CD14-positive monocyte (primary cell): ENCODE measurements around the gene CXCL12. TPM values are rescaled to one million over a fixed set of nuclear protein-coding genes. Genes with fewer than 3 reads are reported as not detected.

Source experiments
- DNase-seq, 3 donors: peaks; one replicate each; pipeline ENCODE4 v3.0.0-alpha.2; 2011 to 2022
- H2AFZ ChIP-seq: 2 replicates; pipeline ENCODE4 v1.6.0; 2012; ENCODE audit warnings: mild to moderate bottlenecking, low read depth, low read length, inconsistent platforms; ENCODE audit not compliant: insufficient read depth, poor library complexity, severe bottlenecking
- H3K27ac ChIP-seq, 2 donors: 1 replicate in 1 of 2; 2 replicates in 1 of 2; pipeline ENCODE4 v1.5.1; 2012 to 2013; ENCODE audit warnings: low read length in 2 of 2, control low read depth in 1 of 2, inconsistent platforms in 1 of 2, low read depth in 1 of 2, mild to moderate bottlenecking in 1 of 2
- H3K27me3 ChIP-seq, 2 donors: one replicate each; pipeline versions ENCODE4 v1.6.0 to v1.6.1; 2011 to 2013; ENCODE audit warnings: low read length in 2 of 2; ENCODE audit not compliant: control insufficient read depth in 2 of 2, insufficient read depth in 2 of 2
- H3K36me3 ChIP-seq, 2 donors: replicated peaks in 1 of 2; 1 replicate in 1 of 2; 2 replicates in 1 of 2; pipeline versions ENCODE4 v1.5.1 to v1.6.1; 2012 to 2013; ENCODE audit warnings: low read length in 2 of 2, control low read depth in 1 of 2, inconsistent platforms in 1 of 2, mild to moderate bottlenecking in 1 of 2; ENCODE audit not compliant: insufficient read depth in 2 of 2, control insufficient read depth in 1 of 2
- H3K4me1 ChIP-seq, 2 donors: 1 replicate in 1 of 2; 2 replicates in 1 of 2; pipeline versions ENCODE4 v1.5.1 to v1.6.1; 2012 to 2013; ENCODE audit warnings: low read length in 2 of 2, control low read depth in 1 of 2, inconsistent platforms in 1 of 2, mild to moderate bottlenecking in 1 of 2, moderate library complexity in 1 of 2; ENCODE audit not compliant: insufficient read depth in 2 of 2, control insufficient read depth in 1 of 2
- H3K4me2 ChIP-seq: replicated peaks from 2 replicates; pipeline ENCODE3; 2012; ENCODE audit warnings: low read length, moderate library complexity, mild to moderate bottlenecking; ENCODE audit not compliant: poor library complexity, severe bottlenecking; ENCODE audit errors: extremely low read depth
- H3K4me3 ChIP-seq, 3 experiments: fragments of 200-600 bp in 1 of 3; sonication (generic) in 1 of 3; replicated peaks in 1 of 3; 1 replicate in 2 of 3; 2 replicates in 1 of 3; pipeline ENCODE4 v1.5.1; 2011 to 2013; ENCODE audit warnings: low read length in 3 of 3, mild to moderate bottlenecking in 3 of 3, control low read depth in 2 of 3, low read depth in 2 of 3, inconsistent platforms in 1 of 3, moderate library complexity in 1 of 3
- H3K79me2 ChIP-seq: 2 replicates; pipeline ENCODE4 v1.6.0; 2012; ENCODE audit warnings: mild to moderate bottlenecking, control low read depth, inconsistent platforms, low read length, moderate library complexity; ENCODE audit not compliant: insufficient read depth
- H3K9ac ChIP-seq: 2 replicates; pipeline ENCODE4 v1.6.0; 2017; ENCODE audit warnings: low read length, mild to moderate bottlenecking; ENCODE audit not compliant: insufficient read depth, poor library complexity, severe bottlenecking
- H3K9me3 ChIP-seq, 2 donors: replicated peaks in 1 of 2; 1 replicate in 1 of 2; 2 replicates in 1 of 2; pipeline versions ENCODE4 v1.5.1 to v1.6.1; 2012 to 2013; ENCODE audit warnings: low read length in 2 of 2, control low read depth in 1 of 2; ENCODE audit not compliant: control insufficient read depth in 1 of 2, insufficient read depth in 1 of 2
- H4K20me1 ChIP-seq: 2 replicates; pipeline ENCODE4 v1.6.0; 2012; ENCODE audit warnings: mild to moderate bottlenecking, low read length, control low read depth, moderate library complexity; ENCODE audit not compliant: insufficient read depth
- H3K27ac Mint-ChIP-seq, 7 donors: one replicate each; pipeline ENCODE4 v1.8.0; 2020; ENCODE audit warnings: mild to moderate bottlenecking in 7 of 7, mixed read lengths in 7 of 7, moderate library complexity in 6 of 7, inconsistent platforms in 2 of 7
- H3K27me3 Mint-ChIP-seq, 3 donors: one replicate each; pipeline ENCODE4 v1.8.0; 2021 to 2022; ENCODE audit warnings: low read depth in 3 of 3, mild to moderate bottlenecking in 3 of 3, mixed read lengths in 3 of 3, moderate library complexity in 3 of 3, inconsistent platforms in 1 of 3
- H3K36me3 Mint-ChIP-seq, 2 donors: one replicate each; pipeline ENCODE4 v1.8.0; 2020; ENCODE audit warnings: mixed read lengths in 2 of 2, inconsistent platforms in 1 of 2, mild to moderate bottlenecking in 1 of 2
- H3K4me1 Mint-ChIP-seq: one replicate; pipeline ENCODE4 v1.8.0; 2020; ENCODE audit warnings: mild to moderate bottlenecking, mixed read lengths
- H3K4me3 Mint-ChIP-seq, 2 donors: one replicate each; pipeline ENCODE4 v1.8.0; 2020; ENCODE audit warnings: mild to moderate bottlenecking in 2 of 2, mixed read lengths in 2 of 2, moderate library complexity in 1 of 2
- H3K9me3 Mint-ChIP-seq, 7 donors: one replicate each; pipeline ENCODE4 v1.8.0; 2020 to 2022; ENCODE audit warnings: mixed read lengths in 7 of 7, mild to moderate bottlenecking in 6 of 7, moderate library complexity in 6 of 7, inconsistent platforms in 2 of 7
- CTCF ChIP-seq: fragments of 200-600 bp; IDR thresholded peaks from one replicate; pipeline ENCODE4 v1.8.0; 2022; ENCODE audit warnings: antibody characterized with exemption, mild to moderate bottlenecking
- WGBS: methylation state at CpG from one replicate; pipeline ENCODE4 v1.1.5; 2013; ENCODE audit warnings: missing lambda C conversion rate; ENCODE audit not compliant: insufficient coverage; 5-methylcytosine and 5-hydroxymethylcytosine counted together
- intact Hi-C, 2 donors: fragments of 100-400 bp; cut with micrococcal nuclease; formaldehyde crosslinking; loops; one replicate each; pipeline versions ENCODE4 v1.15.0 to v1.15.1; 2023
- polyA plus RNA-seq, 3 donors: library from polyadenylated mRNA; depleted of rRNA in 1 of 3; unstranded in 2 of 3; stranded (reverse) in 1 of 3; fragments of 300-500 nt in 2 of 3; fragments of >200 nt in 1 of 3; fragmentation: Illumina TruSeq in 2 of 3; gene quantifications; 1 replicate in 2 of 3; 2 replicates in 1 of 3; pipeline ENCODE4 v1.2.3, GENCODE V29; 2012 to 2021

CXCL12 gene
- polyA plus RNA-seq, 3 donors = 0.21 TPM; not detected in 2

- peaks cover 0 to 6% of the 10 kb centered on the region in 2 donors for H3K9me3 ChIP-seq
- no CpG with 5 or more reads among the region's 2 CpGs for WGBS
- no peaks in the 10 kb centered on the region for H4K20me1 ChIP-seq
- no peak overlapping the region for H2AFZ ChIP-seq
- DNase-seq = no peak
- intact Hi-C loops = no loop called here
- Mint-ChIP-seq H3K27me3 (peaks cover 2 to 4% (median 3%) of the 10 kb centered on the region in 3 donors), H3K36me3 (no peaks in the 10 kb centered on the region), H3K27ac (no peak overlapping the region), H3K9me3 (peaks cover 6 to 21% (median 13%) of the 10 kb centered on the region in 7 donors), H3K4me3 (no peak overlapping the region), H3K4me1 (peaks cover 11% of the 10 kb centered on the region)
- H3K4me1 ChIP-seq = peaks cover 6 to 9% of the 10 kb centered on the region in 2 donors
- no peak overlapping the region for H3K4me3 ChIP-seq
- H3K36me3 ChIP-seq = no peaks in the 10 kb centered on the region
- no peaks in the 10 kb centered on the region for H3K79me2 ChIP-seq
- no peak for TF ChIP-seq CTCF
- H3K27me3 ChIP-seq = no peaks in the 10 kb centered on the region
- H3K27ac ChIP-seq = no peak overlapping the region
- H3K9ac ChIP-seq = no peak overlapping the region
- H3K4me2 ChIP-seq = no peak overlapping the region
Measured at GRCh38 chr10:44415121-44415520, 30.2 kb upstream of the CXCL12 start.

GRCh38 chr10:44413416-44413815 is 28.5 kb upstream of the CXCL12 start:
- no peak for TF ChIP-seq CTCF
- Mint-ChIP-seq H3K9me3 (peaks cover 7 to 25% (median 16%) of the 10 kb centered on the region in 7 donors), H3K36me3 (no peaks in the 10 kb centered on the region), H3K4me3 (no peak overlapping the region), H3K27ac (no peak overlapping the region), H3K27me3 (peaks cover 3 to 4% (median 4%) of the 10 kb centered on the region in 3 donors), H3K4me1 (peaks cover 11% of the 10 kb centered on the region)
- H3K79me2 ChIP-seq = no peaks in the 10 kb centered on the region
- H4K20me1 ChIP-seq = no peaks in the 10 kb centered on the region
- H3K4me2 ChIP-seq = no peak overlapping the region
- 100% methylated on average over 1 of the region's 1 CpG for WGBS
- H3K9me3 ChIP-seq = peaks cover 0 to 6% of the 10 kb centered on the region in 2 donors
- no peak overlapping the region for H3K27ac ChIP-seq
- intact Hi-C loops = no loop called here
- peaks cover 6 to 9% of the 10 kb centered on the region in 2 donors for H3K4me1 ChIP-seq
- no peak overlapping the region for H3K4me3 ChIP-seq
- H3K27me3 ChIP-seq = no peaks in the 10 kb centered on the region
- no peak overlapping the region for H3K9ac ChIP-seq
- H2AFZ ChIP-seq = no peak overlapping the region
- DNase-seq = no peak
- no peaks in the 10 kb centered on the region for H3K36me3 ChIP-seq
